ENCODE data around the gene NFS1.

DNA sequence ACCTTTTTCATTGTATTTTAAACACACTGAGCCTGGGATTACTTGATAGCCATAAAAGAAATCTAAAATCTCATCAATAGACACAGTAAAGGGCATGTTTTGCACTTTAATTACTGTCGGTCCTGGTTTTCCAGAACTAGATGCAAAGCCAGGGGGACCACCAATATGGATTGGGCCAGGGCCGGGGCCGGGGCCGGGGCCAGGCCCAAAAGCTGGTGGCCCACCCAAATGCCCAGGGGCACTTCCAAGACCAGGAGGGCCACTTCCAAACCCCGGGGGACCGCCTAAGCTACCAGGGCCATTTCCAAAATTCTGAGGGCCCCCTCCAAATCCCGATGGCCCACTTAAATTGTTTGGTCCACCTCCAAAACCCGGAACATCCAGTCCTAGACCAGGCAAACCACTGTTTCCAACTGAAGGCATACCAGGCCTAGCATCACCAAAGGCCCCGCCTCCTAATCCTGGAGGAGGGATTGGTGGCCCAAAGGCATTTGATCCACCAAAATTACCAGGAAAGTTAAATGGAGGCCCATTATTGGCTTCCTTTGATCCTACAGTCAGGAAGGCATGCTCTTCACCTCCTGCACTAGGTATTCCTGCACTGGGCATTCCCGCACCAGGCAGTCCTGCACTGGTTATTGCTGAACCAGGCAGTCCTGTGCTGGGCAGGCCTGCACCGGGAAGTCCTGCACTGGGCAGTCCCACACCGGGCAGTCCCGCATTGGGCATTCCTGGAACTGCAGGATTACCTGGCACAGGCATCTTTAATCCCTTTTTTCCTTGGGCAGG lies 46.3 kb downstream of the NFS1 start:
- TF ChIP-seq CTCF (IDR thresholded peaks at IDR 0.05; ENCODE audit: borderline replicate concordance, extremely low read depth, low read length, poor library complexity, severe bottlenecking) (no peak), EZH2 (IDR thresholded peaks at IDR 0.05; ENCODE audit: borderline replicate concordance, low read depth, low read length, severe bottlenecking) (no peak)

Measured in DND-41 (cell line).